ENCODE results near the gene CCR7.

Gene CCR7

GRCh38 chr17:40530531-40530994 lies 34.7 kb downstream of the CCR7 start:
- peaks cover 5% of the 10 kb centered on the region for H3K9me3 ChIP-seq (ENCODE audit: control insufficient read depth, low read length)
- H3K36me3 ChIP-seq (ENCODE audit: control insufficient read depth, insufficient read depth, low read length): no peaks in the 10 kb centered on the region
- no peak overlapping the region for H3K27ac ChIP-seq (ENCODE audit: low read depth, low read length, severe bottlenecking)
- no peaks in the 10 kb centered on the region for H3K4me1 ChIP-seq (ENCODE audit: control insufficient read depth, insufficient read depth, low read length, poor library complexity, severe bottlenecking)
- WGBS, 2 experiments (ENCODE audit: insufficient coverage in 2 of 2): 90 to 93% methylated on average over 3 to 4 of the region's 5 CpGs
- no peak overlapping the region for H3K4me3 ChIP-seq (ENCODE audit: extremely low read depth, insufficient read depth, low read length, poor library complexity, severe bottlenecking)

DNA sequence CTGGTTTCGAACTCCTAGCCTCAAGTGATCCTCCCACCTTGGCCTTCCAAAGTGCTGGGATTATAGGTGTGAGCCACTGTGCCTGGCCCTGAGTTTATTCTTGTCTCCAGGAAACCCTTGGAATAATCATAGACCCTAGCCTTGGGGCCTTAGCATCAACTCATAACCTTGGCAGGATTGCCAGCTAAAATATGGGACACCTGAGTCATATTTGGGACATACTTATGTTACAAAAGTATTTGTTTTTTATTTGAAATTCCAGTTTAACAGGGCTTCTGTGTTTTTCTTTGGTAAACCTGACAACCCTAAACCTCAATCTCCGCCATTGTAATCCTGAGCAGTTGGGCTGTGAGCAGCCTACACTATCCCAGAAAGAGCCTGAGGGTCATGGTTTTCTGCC lies 35.3 kb downstream of the CCR7 start:
- no peaks in the 10 kb centered on the region for H3K36me3 ChIP-seq (ENCODE audit: control insufficient read depth, insufficient read depth, low read length)
- H3K9me3 ChIP-seq (ENCODE audit: control insufficient read depth, low read length): peaks cover 10% of the 10 kb centered on the region
- no peaks in the 10 kb centered on the region for H3K4me1 ChIP-seq (ENCODE audit: control insufficient read depth, insufficient read depth, low read length, poor library complexity, severe bottlenecking)
- no peak overlapping the region for H3K27ac ChIP-seq (ENCODE audit: low read depth, low read length, severe bottlenecking)
- H3K4me3 ChIP-seq (ENCODE audit: extremely low read depth, insufficient read depth, low read length, poor library complexity, severe bottlenecking): no peak overlapping the region
- WGBS, 2 experiments (ENCODE audit: insufficient coverage in 2 of 2): 86% methylated on average over 2 of the region's 2 CpGs; no CpG with 5 or more reads in 1 of the 2 experiments

DNA sequence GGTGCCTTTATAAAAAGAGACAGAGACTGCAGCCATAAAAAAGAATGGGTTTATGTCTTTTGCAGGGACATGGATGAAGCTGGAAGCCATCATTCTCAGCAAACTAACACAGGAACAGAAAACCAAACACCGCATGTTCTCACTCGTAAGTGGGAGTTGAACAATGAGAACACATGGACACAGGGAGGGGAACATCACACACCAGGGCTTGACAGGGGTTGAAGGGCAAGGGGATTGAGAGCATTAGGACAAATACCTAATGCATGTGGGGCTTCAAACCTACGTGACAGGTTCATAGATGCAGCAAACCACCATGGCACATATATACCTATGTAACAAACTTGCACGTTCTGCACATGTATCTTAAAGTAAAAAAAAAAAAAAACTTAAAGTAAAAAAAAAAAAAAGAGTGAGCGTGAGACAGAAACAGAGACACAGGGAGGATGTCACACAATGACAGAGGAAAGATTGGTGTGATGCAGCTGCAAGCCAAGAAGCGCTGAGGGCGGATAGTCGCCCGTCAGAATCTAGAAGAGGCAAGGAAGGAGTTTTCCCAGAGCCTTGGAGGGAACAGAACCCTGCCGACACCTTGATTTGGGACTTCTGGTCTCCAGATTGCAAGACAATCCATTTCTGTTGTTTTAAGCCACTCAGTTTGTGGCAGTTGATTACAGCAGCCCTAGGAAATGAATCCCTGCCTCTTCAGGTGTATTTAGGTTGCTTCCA lies 36.4 kb downstream of the CCR7 start:
- no peaks in the 10 kb centered on the region for H3K36me3 ChIP-seq (ENCODE audit: control insufficient read depth, insufficient read depth, low read length)
- no peak overlapping the region for H3K27ac ChIP-seq (ENCODE audit: low read depth, low read length, severe bottlenecking)
- WGBS, 2 experiments (ENCODE audit: insufficient coverage in 2 of 2): 89 to 96% methylated on average over 6 to 7 of the region's 10 CpGs
- no peaks in the 10 kb centered on the region for H3K4me1 ChIP-seq (ENCODE audit: control insufficient read depth, insufficient read depth, low read length, poor library complexity, severe bottlenecking)
- H3K9me3 ChIP-seq (ENCODE audit: control insufficient read depth, low read length): peaks cover 16% of the 10 kb centered on the region
- no peak overlapping the region for H3K4me3 ChIP-seq (ENCODE audit: extremely low read depth, insufficient read depth, low read length, poor library complexity, severe bottlenecking)

DNA sequence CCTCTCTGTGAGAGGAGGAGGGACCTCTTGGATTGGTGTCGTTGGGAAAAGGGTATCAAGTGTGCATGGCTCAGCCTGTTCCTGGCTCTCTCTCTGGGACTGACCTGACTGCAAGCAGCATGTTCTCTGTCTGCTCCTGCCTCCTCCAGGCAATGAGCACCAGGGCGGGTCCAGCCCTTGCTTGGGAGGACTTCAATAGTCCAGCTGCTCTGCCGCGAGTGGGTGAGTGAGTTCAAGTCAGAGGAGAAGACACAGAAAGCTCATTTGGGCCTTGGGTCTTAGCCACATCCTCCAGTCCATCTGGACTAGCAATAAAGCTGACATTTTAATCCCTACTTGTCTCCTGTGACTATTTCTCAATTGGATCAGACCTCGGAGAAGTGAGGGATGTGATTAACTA lies 38.6 kb downstream of the CCR7 start:
- Histone ChIP-seq H3K27ac (ENCODE audit: low read depth, low read length, severe bottlenecking) (no peak overlapping the region), H3K4me3 (ENCODE audit: extremely low read depth, insufficient read depth, low read length, poor library complexity, severe bottlenecking) (no peak overlapping the region), H3K9me3 (ENCODE audit: control insufficient read depth, low read length) (peaks cover 16% of the 10 kb centered on the region), H3K4me1 (ENCODE audit: control insufficient read depth, insufficient read depth, low read length, poor library complexity, severe bottlenecking) (no peaks in the 10 kb centered on the region), H3K36me3 (ENCODE audit: control insufficient read depth, insufficient read depth, low read length) (no peaks in the 10 kb centered on the region)
- WGBS, 2 experiments (ENCODE audit: insufficient coverage in 2 of 2): 84 to 91% methylated on average over 4 to 5 of the region's 5 CpGs

DNA sequence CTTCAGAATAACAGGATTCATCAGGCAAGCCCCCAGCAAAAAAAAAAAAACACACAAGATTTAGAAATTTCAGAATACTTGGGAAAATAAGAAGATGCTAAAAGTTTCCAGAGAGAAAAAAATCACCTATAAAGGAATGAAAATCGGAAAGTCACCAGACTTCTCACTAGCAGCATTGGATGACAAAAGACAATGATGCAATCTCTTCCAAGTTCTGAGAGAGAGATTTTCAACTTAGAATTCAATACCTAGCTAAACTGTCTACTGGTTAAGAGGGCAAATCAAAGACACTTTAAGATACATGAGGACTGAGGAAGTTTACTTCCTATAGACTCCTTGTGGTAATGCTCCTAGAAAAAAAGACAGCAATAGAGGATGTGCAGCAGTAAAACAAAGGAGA lies 40.0 kb downstream of the CCR7 start:
- Histone ChIP-seq H3K4me3 (ENCODE audit: extremely low read depth, insufficient read depth, low read length, poor library complexity, severe bottlenecking) (no peak overlapping the region), H3K4me1 (ENCODE audit: control insufficient read depth, insufficient read depth, low read length, poor library complexity, severe bottlenecking) (peaks cover 4% of the 10 kb centered on the region), H3K27ac (ENCODE audit: low read depth, low read length, severe bottlenecking) (no peak overlapping the region), H3K9me3 (ENCODE audit: control insufficient read depth, low read length) (peaks cover 16% of the 10 kb centered on the region), H3K36me3 (ENCODE audit: control insufficient read depth, insufficient read depth, low read length) (no peaks in the 10 kb centered on the region)
- WGBS, 2 experiments (ENCODE audit: insufficient coverage in 2 of 2): no CpG with 5 or more reads among the region's 1 CpG

GRCh38 chr17:40524243-40524965 lies 40.9 kb downstream of the CCR7 start:
- Histone ChIP-seq H3K4me3 (ENCODE audit: extremely low read depth, insufficient read depth, low read length, poor library complexity, severe bottlenecking) (no peak overlapping the region), H3K27ac (ENCODE audit: low read depth, low read length, severe bottlenecking) (no peak overlapping the region), H3K9me3 (ENCODE audit: control insufficient read depth, low read length) (peaks cover 16% of the 10 kb centered on the region), H3K36me3 (ENCODE audit: control insufficient read depth, insufficient read depth, low read length) (no peaks in the 10 kb centered on the region), H3K4me1 (ENCODE audit: control insufficient read depth, insufficient read depth, low read length, poor library complexity, severe bottlenecking) (peaks cover 4% of the 10 kb centered on the region)
- 79 to 89% methylated on average over 2 of the region's 3 CpGs for WGBS, 2 experiments (ENCODE audit: insufficient coverage in 2 of 2)

DNA sequence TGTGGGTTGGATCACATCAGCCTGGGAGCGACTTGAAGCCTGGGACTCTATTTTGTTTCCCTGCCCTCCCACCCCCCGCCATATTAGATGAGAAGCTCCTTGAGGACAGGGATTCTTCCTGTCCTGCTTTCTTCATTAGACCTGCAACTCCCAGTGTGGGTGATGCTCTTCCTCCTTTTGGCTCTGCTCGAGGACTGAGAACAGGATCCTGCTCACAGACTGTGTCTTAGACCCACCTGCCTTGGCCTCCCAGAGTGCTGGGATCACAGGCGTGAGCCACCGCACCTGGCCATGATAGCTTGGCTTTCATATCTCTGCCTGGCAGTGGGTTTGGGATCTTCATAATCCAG lies 42.3 kb downstream of the CCR7 start:
- H3K4me3 ChIP-seq (ENCODE audit: extremely low read depth, insufficient read depth, low read length, poor library complexity, severe bottlenecking): no peak overlapping the region
- H3K9me3 ChIP-seq (ENCODE audit: control insufficient read depth, low read length): peaks cover 16% of the 10 kb centered on the region
- WGBS, 2 experiments (ENCODE audit: insufficient coverage in 2 of 2): 90 to 92% methylated on average over 2 of the region's 5 CpGs
- H3K4me1 ChIP-seq (ENCODE audit: control insufficient read depth, insufficient read depth, low read length, poor library complexity, severe bottlenecking): peaks cover 15% of the 10 kb centered on the region
- H3K36me3 ChIP-seq (ENCODE audit: control insufficient read depth, insufficient read depth, low read length): no peaks in the 10 kb centered on the region
- H3K27ac ChIP-seq (ENCODE audit: low read depth, low read length, severe bottlenecking): no peak overlapping the region

- no peaks in the 10 kb centered on the region for H3K36me3 ChIP-seq (ENCODE audit: control insufficient read depth, insufficient read depth, low read length)
- peaks cover 16% of the 10 kb centered on the region for H3K9me3 ChIP-seq (ENCODE audit: control insufficient read depth, low read length)
- no peak overlapping the region for H3K27ac ChIP-seq (ENCODE audit: low read depth, low read length, severe bottlenecking)
- no peak overlapping the region for H3K4me3 ChIP-seq (ENCODE audit: extremely low read depth, insufficient read depth, low read length, poor library complexity, severe bottlenecking)
- WGBS, 2 experiments (ENCODE audit: insufficient coverage in 2 of 2): 94 to 98% methylated on average over 5 to 7 of the region's 7 CpGs
- peaks cover 19% of the 10 kb centered on the region for H3K4me1 ChIP-seq (ENCODE audit: control insufficient read depth, insufficient read depth, low read length, poor library complexity, severe bottlenecking)
Observed at GRCh38 chr17:40522250-40522960, 42.9 kb downstream of the CCR7 start.

- Histone ChIP-seq H3K36me3 (ENCODE audit: control insufficient read depth, insufficient read depth, low read length) (no peaks in the 10 kb centered on the region), H3K27ac (ENCODE audit: low read depth, low read length, severe bottlenecking) (no peak overlapping the region), H3K9me3 (ENCODE audit: control insufficient read depth, low read length) (peaks cover 16% of the 10 kb centered on the region), H3K4me1 (ENCODE audit: control insufficient read depth, insufficient read depth, low read length, poor library complexity, severe bottlenecking) (peaks cover 32% of the 10 kb centered on the region), H3K4me3 (ENCODE audit: extremely low read depth, insufficient read depth, low read length, poor library complexity, severe bottlenecking) (no peak overlapping the region)
- WGBS, 2 experiments (ENCODE audit: insufficient coverage in 2 of 2): 90 to 93% methylated on average over 6 to 14 of the region's 14 CpGs
Observed at GRCh38 chr17:40520991-40521453, 44.2 kb downstream of the CCR7 start.

GRCh38 chr17:40519089-40519775 lies 46.0 kb downstream of the CCR7 start:
- peaks cover 2% of the 10 kb centered on the region for H3K9me3 ChIP-seq (ENCODE audit: control insufficient read depth, low read length)
- peaks cover 32% of the 10 kb centered on the region for H3K4me1 ChIP-seq (ENCODE audit: control insufficient read depth, insufficient read depth, low read length, poor library complexity, severe bottlenecking)
- 86 to 90% methylated on average over 4 of the region's 5 CpGs for WGBS, 2 experiments (ENCODE audit: insufficient coverage in 2 of 2)
- no peak overlapping the region for H3K4me3 ChIP-seq (ENCODE audit: extremely low read depth, insufficient read depth, low read length, poor library complexity, severe bottlenecking)
- H3K36me3 ChIP-seq (ENCODE audit: control insufficient read depth, insufficient read depth, low read length): no peaks in the 10 kb centered on the region
- H3K27ac ChIP-seq (ENCODE audit: low read depth, low read length, severe bottlenecking): no peak overlapping the region
